ENCODE measurements around the gene FNDC3B. TPM values are rescaled to one million over a fixed set of nuclear protein-coding genes. Genes with fewer than 3 reads are reported as not detected.

The FNDC3B gene
- total RNA-seq, 2 donors from 2014 or later, result 80.6 to 107 TPM

DNA sequence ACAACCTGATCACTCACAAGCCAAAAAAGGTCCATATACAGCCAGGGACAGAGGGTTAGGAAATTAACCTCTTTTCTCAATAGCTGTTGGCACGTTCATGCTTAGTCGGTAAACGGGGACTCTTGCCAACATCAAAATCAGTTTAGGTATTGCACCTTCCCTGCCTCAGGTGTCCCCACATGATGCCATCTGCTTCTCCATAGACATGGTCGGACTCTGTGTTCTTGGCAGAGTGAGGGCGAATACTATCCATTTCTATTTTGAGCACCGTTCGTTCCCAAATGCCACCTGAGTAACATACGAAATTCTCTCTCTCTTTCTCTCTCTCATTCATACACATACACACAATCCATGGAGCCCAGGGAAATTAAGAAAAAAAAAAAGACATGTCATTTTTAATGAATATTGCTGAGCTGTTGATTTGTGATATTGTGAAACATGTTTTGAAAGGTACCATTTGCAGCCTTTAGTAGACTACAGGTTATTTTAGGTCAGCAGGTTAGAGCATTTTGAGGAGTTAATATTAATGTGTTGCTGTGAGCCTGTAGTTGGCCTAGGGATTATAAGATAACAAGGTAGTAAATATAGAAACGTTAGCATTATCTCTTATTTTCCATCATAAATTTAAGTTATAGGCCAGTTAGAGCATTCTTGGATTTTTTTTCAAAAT is 330.3 kb downstream of the FNDC3B start:
- 97 to 99% methylated on average over 5 to 9 of the region's 9 CpGs for WGBS, 2 experiments (ENCODE audit: insufficient coverage in 1 of 2, insufficient read length in 1 of 2)
- no peaks in the 10 kb centered on the region for H3K4me1 Mint-ChIP-seq
- Histone ChIP-seq H3K27me3 (ENCODE audit: control insufficient read depth, insufficient read depth, low read length, poor library complexity, severe bottlenecking) (no peaks in the 10 kb centered on the region), H3K4me3 (ENCODE audit: low read length) (no peak overlapping the region), H3K4me1 (ENCODE audit: control insufficient read depth, insufficient read depth, low read length) (no peaks in the 10 kb centered on the region), H3K9ac (ENCODE audit: extremely low read depth, low read length, poor library complexity, severe bottlenecking) (no peak overlapping the region), H3K27ac (ENCODE audit: low read depth, low read length) (no peak overlapping the region), H3K36me3 (ENCODE audit: control insufficient read depth, insufficient read depth, low read length) (peaks cover 94% of the 10 kb centered on the region), H3K9me3 (ENCODE audit: control insufficient read depth, low read length) (no peaks in the 10 kb centered on the region)
- no peak for DNase-seq
- H3K27ac Mint-ChIP-seq, result no peak overlapping the region
- no peaks in the 10 kb centered on the region for H3K9me3 Mint-ChIP-seq
- TF ChIP-seq, protein P1, sequence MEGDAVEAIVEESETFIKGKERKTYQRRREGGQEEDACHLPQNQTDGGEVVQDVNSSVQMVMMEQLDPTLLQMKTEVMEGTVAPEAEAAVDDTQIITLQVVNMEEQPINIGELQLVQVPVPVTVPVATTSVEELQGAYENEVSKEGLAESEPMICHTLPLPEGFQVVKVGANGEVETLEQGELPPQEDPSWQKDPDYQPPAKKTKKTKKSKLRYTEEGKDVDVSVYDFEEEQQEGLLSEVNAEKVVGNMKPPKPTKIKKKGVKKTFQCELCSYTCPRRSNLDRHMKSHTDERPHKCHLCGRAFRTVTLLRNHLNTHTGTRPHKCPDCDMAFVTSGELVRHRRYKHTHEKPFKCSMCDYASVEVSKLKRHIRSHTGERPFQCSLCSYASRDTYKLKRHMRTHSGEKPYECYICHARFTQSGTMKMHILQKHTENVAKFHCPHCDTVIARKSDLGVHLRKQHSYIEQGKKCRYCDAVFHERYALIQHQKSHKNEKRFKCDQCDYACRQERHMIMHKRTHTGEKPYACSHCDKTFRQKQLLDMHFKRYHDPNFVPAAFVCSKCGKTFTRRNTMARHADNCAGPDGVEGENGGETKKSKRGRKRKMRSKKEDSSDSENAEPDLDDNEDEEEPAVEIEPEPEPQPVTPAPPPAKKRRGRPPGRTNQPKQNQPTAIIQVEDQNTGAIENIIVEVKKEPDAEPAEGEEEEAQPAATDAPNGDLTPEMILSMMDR (conservative IDR thresholded peaks at IDR 0.05), result no peak
- peaks cover 53% of the 10 kb centered on the region for H3K36me3 Mint-ChIP-seq (ENCODE audit: low read depth)
- H3K4me3 Mint-ChIP-seq, result no peak overlapping the region
- no peaks in the 10 kb centered on the region for H3K27me3 Mint-ChIP-seq (ENCODE audit: insufficient read depth)

DNA sequence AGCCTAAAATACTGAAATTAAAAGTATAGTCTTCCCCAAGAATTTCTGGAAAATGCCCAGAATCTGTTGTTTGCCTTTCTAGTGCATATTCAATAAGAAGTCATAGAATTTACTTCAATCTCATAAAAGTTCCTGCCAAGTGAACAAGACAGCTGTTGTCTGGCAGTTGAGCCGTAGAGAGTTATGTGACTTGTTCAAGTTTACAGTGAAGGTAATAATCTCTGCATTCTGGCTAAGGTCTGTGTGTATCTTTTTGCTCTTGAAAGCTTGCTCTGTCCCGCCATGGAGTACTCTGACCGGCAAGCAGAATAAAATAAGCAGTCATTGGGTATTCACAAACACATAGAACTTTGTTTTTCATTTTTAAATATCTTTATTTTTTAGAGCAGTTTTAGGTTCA is 331.0 kb downstream of the FNDC3B start:
- Mint-ChIP-seq H3K36me3 (ENCODE audit: low read depth) (peaks cover 51% of the 10 kb centered on the region), H3K27me3 (ENCODE audit: insufficient read depth) (no peaks in the 10 kb centered on the region), H3K9me3 (no peaks in the 10 kb centered on the region), H3K4me3 (no peak overlapping the region), H3K27ac (no peak overlapping the region), H3K4me1 (no peaks in the 10 kb centered on the region)
- TF ChIP-seq, protein P1 (conservative IDR thresholded peaks at IDR 0.05), result no peak
- peaks cover 93% of the 10 kb centered on the region for H3K36me3 ChIP-seq (ENCODE audit: control insufficient read depth, insufficient read depth, low read length)
- H3K9ac ChIP-seq (ENCODE audit: extremely low read depth, low read length, poor library complexity, severe bottlenecking), result no peak overlapping the region
- 94 to 100% methylated on average over 1 to 3 of the region's 3 CpGs for WGBS, 2 experiments (ENCODE audit: insufficient coverage in 1 of 2, insufficient read length in 1 of 2)
- H3K4me1 ChIP-seq (ENCODE audit: control insufficient read depth, insufficient read depth, low read length), result no peaks in the 10 kb centered on the region
- no peak for DNase-seq
- H3K27ac ChIP-seq (ENCODE audit: low read depth, low read length), result no peak overlapping the region
- no peaks in the 10 kb centered on the region for H3K27me3 ChIP-seq (ENCODE audit: control insufficient read depth, insufficient read depth, low read length, poor library complexity, severe bottlenecking)
- H3K9me3 ChIP-seq (ENCODE audit: control insufficient read depth, low read length), result no peaks in the 10 kb centered on the region
- H3K4me3 ChIP-seq (ENCODE audit: low read length), result no peak overlapping the region

GRCh38 chr3:172371544-172371943 is 332.2 kb downstream of the FNDC3B start:
- no peaks in the 10 kb centered on the region for H3K9me3 Mint-ChIP-seq
- no peak overlapping the region for H3K9ac ChIP-seq (ENCODE audit: extremely low read depth, low read length, poor library complexity, severe bottlenecking)

More at GRCh38 chr3:172371544-172371943, 332.2 kb downstream of the FNDC3B start:
- no peaks in the 10 kb centered on the region for H3K9me3 ChIP-seq (ENCODE audit: control insufficient read depth, low read length)
- H3K36me3 ChIP-seq (ENCODE audit: control insufficient read depth, insufficient read depth, low read length), result peaks cover 93% of the 10 kb centered on the region
- no peaks in the 10 kb centered on the region for H3K4me1 Mint-ChIP-seq
- TF ChIP-seq, protein P1 (conservative IDR thresholded peaks at IDR 0.05), result no peak
- H3K36me3 Mint-ChIP-seq (ENCODE audit: low read depth), result peaks cover 43% of the 10 kb centered on the region
- 90% methylated on average over 3 of the region's 4 CpGs; no CpG with 5 or more reads in 1 of the 2 experiments for WGBS, 2 experiments (ENCODE audit: insufficient coverage in 1 of 2, insufficient read length in 1 of 2)
- H3K27me3 Mint-ChIP-seq (ENCODE audit: insufficient read depth), result no peaks in the 10 kb centered on the region
- H3K4me3 Mint-ChIP-seq, result no peak overlapping the region
- H3K27ac ChIP-seq (ENCODE audit: low read depth, low read length), result no peak overlapping the region
- DNase-seq, result no peak
- no peak overlapping the region for H3K4me3 ChIP-seq (ENCODE audit: low read length)
- no peaks in the 10 kb centered on the region for H3K27me3 ChIP-seq (ENCODE audit: control insufficient read depth, insufficient read depth, low read length, poor library complexity, severe bottlenecking)
- no peak overlapping the region for H3K27ac Mint-ChIP-seq
- no peaks in the 10 kb centered on the region for H3K4me1 ChIP-seq (ENCODE audit: control insufficient read depth, insufficient read depth, low read length)

Data from endodermal cell (in vitro differentiated cells).